PC-3 (cell line): ENCODE data around the gene AGAP1. TPM values are rescaled to one million over a fixed set of nuclear protein-coding genes. Genes with fewer than 3 reads are reported as not detected.

Experiments
- ATAC-seq: fragments of 200-7000 bp; cut with Tn5 transposase; 2 replicates; pipeline ENCODE4 v1.9.1; 2020; ENCODE audit warnings: mild to moderate bottlenecking, moderate library complexity
- BruUV-seq: library from RNA; stranded (reverse); fragments of 400-500 nt; replicated peaks from 2 replicates; lab custom pipeline; 2021; lab: Mats Ljungman, UMichigan
- CTCF ChIA-PET: fragments of 300-600 bp; sonication (Branson Sonifier 250); formaldehyde crosslinking; loops from one replicate; lab custom pipeline; 2022; ENCODE audit warnings: antibody characterized with exemption; lab: Charles Lee
- POLR2A ChIA-PET: fragments of 300-600 bp; sonication (Branson Sonifier 250); formaldehyde crosslinking; loops from one replicate; lab custom pipeline; 2022; ENCODE audit warnings: antibody characterized with exemption; ENCODE audit not compliant: unreplicated experiment; lab: Charles Lee
- DNase-seq: peaks from one replicate; pipeline ENCODE4 v3.0.0-alpha.2; 2015
- H2AFZ ChIP-seq: fragments of 300-600 bp; sonication (generic); 2 replicates; pipeline ENCODE4 v1.6.0; 2016; ENCODE audit warnings: antibody characterized with exemption, low read length
- H3F3A ChIP-seq: fragments of 300-600 bp; sonication (generic); one replicate; pipeline ENCODE4 v1.6.0; 2017; ENCODE audit warnings: antibody characterized with exemption, low read length, control low read depth, mild to moderate bottlenecking; ENCODE audit not compliant: unreplicated experiment
- H3K27ac ChIP-seq: fragments of 300-600 bp; sonication (generic); 2 replicates; pipeline ENCODE4 v1.5.1; 2016; ENCODE audit warnings: mild to moderate bottlenecking, low read length
- H3K27me3 ChIP-seq: fragments of 300-600 bp; sonication (generic); 2 replicates; pipeline ENCODE4 v1.6.1; 2016; ENCODE audit warnings: low read length, mixed read lengths
- H3K36me3 ChIP-seq: fragments of 300-600 bp; sonication (generic); 2 replicates; pipeline ENCODE4 v1.6.1; 2016; ENCODE audit warnings: low read depth, mixed run types, low read length, mixed read lengths
- H3K4me1 ChIP-seq: fragments of 300-600 bp; sonication (generic); 2 replicates; pipeline ENCODE4 v1.5.1; 2016; ENCODE audit warnings: low read length; ENCODE audit not compliant: insufficient read depth
- H3K4me2 ChIP-seq: fragments of 300-600 bp; sonication (generic); 2 replicates; pipeline ENCODE4 v1.6.0; 2016; ENCODE audit warnings: low read length
- H3K4me3 ChIP-seq: fragments of 300-600 bp; sonication (generic); 2 replicates; pipeline ENCODE4 v1.5.1; 2016; ENCODE audit warnings: mild to moderate bottlenecking, low read length, mixed read lengths
- H3K79me2 ChIP-seq: fragments of 300-600 bp; sonication (generic); 2 replicates; pipeline ENCODE4 v1.6.1; 2017; ENCODE audit warnings: low read length, mixed read lengths
- H3K9ac ChIP-seq: fragments of 300-600 bp; sonication (generic); 2 replicates; pipeline ENCODE4 v1.6.0; 2016; ENCODE audit warnings: mild to moderate bottlenecking, low read length
- H3K9me2 ChIP-seq: fragments of 300-600 bp; sonication (generic); replicated peaks from 2 replicates; pipeline ENCODE4 v1.6.1; 2016; ENCODE audit warnings: mixed run types, low read length, mixed read lengths
- H3K9me3 ChIP-seq: fragments of 300-600 bp; sonication (generic); 2 replicates; pipeline ENCODE4 v1.6.1; 2016; ENCODE audit warnings: low read length, mixed read lengths
- H4K20me1 ChIP-seq: fragments of 300-600 bp; sonication (generic); 2 replicates; pipeline ENCODE4 v1.6.1; 2016; ENCODE audit warnings: low read length, mixed read lengths
- EZH2 ChIP-seq: fragments of 300-600 bp; sonication (generic); IDR thresholded peaks from one replicate; pipeline ENCODE4 v1.6.1; 2017; ENCODE audit warnings: antibody characterized with exemption, mild to moderate bottlenecking, low read length; ENCODE audit not compliant: unreplicated experiment
- EZH2phosphoT487 ChIP-seq: fragments of 300-600 bp; sonication (generic); IDR thresholded peaks from 2 replicates; pipeline ENCODE4 v1.6.1; 2018; ENCODE audit warnings: mild to moderate bottlenecking, antibody characterized with exemption, low read length, borderline replicate concordance
- intact Hi-C: fragments of 100-400 bp; cut with micrococcal nuclease; formaldehyde crosslinking; loops from 2 replicates; pipeline ENCODE4 v1.9.0; 2023
- total RNA-seq: library from RNA; depleted of rRNA; stranded (reverse); fragments of >200 nt; gene quantifications from 2 replicates; pipeline ENCODE4 v1.2.3, GENCODE V29; 2014
- TF ChIP-seq, protein P1 (sequence below): fragments of 300-600 bp; sonication (generic); conservative IDR thresholded peaks from 2 replicates; pipeline ENCODE4 v1.5.1; 2017; ENCODE audit warnings: antibody characterized with exemption, low read depth, mild to moderate bottlenecking, low read length

The AGAP1 gene
- total RNA-seq, 1 experiment from 2014 or later = 31.0 TPM

DNA sequence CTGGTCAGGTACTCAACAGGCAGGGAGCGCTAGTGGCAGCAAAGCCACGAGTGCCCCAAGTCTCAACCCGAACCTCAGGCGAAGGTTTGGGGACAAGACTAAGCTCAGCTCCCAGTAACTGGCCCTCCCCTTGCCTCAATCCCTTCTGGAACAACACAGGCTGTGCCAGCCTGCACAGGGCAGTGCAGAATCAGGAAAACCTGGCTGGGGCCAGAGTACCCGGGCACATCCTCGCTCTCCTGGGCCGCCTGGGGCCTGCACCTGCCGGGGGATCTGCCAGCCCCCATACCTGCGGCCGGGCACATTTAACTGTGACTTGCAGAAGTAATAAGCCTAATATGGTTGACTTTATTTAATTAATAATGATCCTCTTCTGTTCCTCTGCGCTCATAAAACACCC is 613.7 kb downstream of the AGAP1 start:
- BruUV-seq = no TSS peak
- H3K4me1 ChIP-seq = no peaks in the 10 kb centered on the region
- ChIA-PET CTCF (no interaction called here), POLR2A (no interaction called here)
- TF ChIP-seq EZH2 = no peak
- TF ChIP-seq, protein P1, sequence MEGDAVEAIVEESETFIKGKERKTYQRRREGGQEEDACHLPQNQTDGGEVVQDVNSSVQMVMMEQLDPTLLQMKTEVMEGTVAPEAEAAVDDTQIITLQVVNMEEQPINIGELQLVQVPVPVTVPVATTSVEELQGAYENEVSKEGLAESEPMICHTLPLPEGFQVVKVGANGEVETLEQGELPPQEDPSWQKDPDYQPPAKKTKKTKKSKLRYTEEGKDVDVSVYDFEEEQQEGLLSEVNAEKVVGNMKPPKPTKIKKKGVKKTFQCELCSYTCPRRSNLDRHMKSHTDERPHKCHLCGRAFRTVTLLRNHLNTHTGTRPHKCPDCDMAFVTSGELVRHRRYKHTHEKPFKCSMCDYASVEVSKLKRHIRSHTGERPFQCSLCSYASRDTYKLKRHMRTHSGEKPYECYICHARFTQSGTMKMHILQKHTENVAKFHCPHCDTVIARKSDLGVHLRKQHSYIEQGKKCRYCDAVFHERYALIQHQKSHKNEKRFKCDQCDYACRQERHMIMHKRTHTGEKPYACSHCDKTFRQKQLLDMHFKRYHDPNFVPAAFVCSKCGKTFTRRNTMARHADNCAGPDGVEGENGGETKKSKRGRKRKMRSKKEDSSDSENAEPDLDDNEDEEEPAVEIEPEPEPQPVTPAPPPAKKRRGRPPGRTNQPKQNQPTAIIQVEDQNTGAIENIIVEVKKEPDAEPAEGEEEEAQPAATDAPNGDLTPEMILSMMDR = no peak
- no peak for TF ChIP-seq EZH2phosphoT487
- H3K27me3 ChIP-seq = no peaks in the 10 kb centered on the region
- no peaks in the 10 kb centered on the region for H3K9me3 ChIP-seq
- no peaks in the 10 kb centered on the region for H3K79me2 ChIP-seq
- no peak overlapping the region for H3K9ac ChIP-seq
- H3F3A ChIP-seq = no peaks in the 10 kb centered on the region
- no peaks in the 10 kb centered on the region for H3K36me3 ChIP-seq
- ATAC-seq = no peak
- no peaks in the 10 kb centered on the region for H3K9me2 ChIP-seq
- H3K4me3 ChIP-seq = no peak overlapping the region
- no peak overlapping the region for H3K27ac ChIP-seq
- no peak for DNase-seq
- intact Hi-C loops = no loop called here
- H2AFZ ChIP-seq = no peak overlapping the region
- no peaks in the 10 kb centered on the region for H4K20me1 ChIP-seq
- H3K4me2 ChIP-seq = no peak overlapping the region

DNA sequence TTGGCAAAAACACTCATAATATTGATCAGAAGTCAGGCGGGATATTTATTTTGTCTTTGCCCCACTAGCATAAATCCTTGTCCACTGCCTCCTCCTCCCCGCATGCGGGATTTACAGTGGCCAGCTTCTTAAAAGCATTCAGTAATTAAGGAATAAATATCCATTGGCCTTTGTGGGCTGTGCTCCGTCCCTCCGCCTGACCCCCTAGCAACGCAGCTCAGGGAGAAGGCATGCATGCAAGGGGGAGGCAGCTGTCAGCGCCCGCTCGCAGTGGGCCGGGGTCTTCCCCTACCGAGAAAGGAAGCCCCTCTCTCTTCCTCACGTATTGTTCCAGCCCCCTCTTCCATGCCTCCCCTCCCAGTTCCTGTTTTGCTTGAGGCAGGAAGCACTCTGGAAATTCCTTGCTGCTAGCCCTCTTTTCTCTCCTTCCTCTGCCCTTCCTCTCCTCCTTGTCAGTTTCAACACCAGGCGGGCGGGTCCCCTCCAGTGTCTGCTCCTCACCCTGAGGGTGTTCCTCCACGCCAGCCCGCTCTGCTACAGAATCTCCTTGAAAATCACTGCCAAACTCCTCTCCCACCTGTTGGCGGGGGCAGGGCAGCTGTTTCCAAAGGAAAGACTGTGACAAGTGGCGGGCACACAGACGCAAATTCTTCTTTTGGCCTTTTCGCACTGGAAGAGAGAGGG is 614.2 kb downstream of the AGAP1 start:
- H3K4me1 ChIP-seq = peaks cover 5% of the 10 kb centered on the region; the same call in 1 of the 2 replicates
- TF ChIP-seq EZH2phosphoT487 (no peak), EZH2 (no peak)
- TF ChIP-seq, protein P1 = no peak
- BruUV-seq = no TSS peak
- no peak overlapping the region for H3K27ac ChIP-seq
- H3K79me2 ChIP-seq = no peaks in the 10 kb centered on the region
- H2AFZ ChIP-seq = no peak overlapping the region
- no peaks in the 10 kb centered on the region for H3F3A ChIP-seq
- no peak overlapping the region for H3K4me2 ChIP-seq
- ChIA-PET POLR2A (no interaction called here), CTCF (no interaction called here)
- DNase-seq (no peak), ATAC-seq (no peak)
- no peak overlapping the region for H3K4me3 ChIP-seq
- H3K9me2 ChIP-seq = no peaks in the 10 kb centered on the region
- H3K36me3 ChIP-seq = no peaks in the 10 kb centered on the region
- H3K9ac ChIP-seq = no peak overlapping the region
- no peaks in the 10 kb centered on the region for H4K20me1 ChIP-seq
- no peaks in the 10 kb centered on the region for H3K9me3 ChIP-seq
- intact Hi-C loops = no loop called here
- no peaks in the 10 kb centered on the region for H3K27me3 ChIP-seq

DNA sequence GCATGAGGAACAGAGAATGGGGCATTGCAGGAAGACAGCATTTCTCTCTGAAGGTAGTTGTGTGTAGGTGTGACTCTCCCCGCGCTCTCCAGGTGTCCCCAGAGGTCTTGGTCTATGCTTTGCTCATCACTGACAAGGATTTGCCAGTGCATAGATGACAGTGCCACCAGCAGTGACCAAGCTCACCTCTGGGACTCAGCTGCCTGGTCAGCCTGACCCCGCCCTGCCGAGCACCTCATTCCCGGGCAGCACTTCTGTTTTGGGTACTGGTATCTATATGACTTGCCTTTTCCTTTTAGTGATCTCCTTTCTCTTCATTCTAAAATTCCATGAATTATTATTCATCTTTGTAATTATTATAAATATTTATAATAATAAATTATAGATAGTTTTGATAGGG is 615.2 kb downstream of the AGAP1 start:
- no peaks in the 10 kb centered on the region for H3K79me2 ChIP-seq
- H3K9me2 ChIP-seq = no peaks in the 10 kb centered on the region
- H2AFZ ChIP-seq = no peak overlapping the region
- no peaks in the 10 kb centered on the region for H3F3A ChIP-seq
- no peak for ATAC-seq
- H3K4me3 ChIP-seq = no peak overlapping the region
- no peaks in the 10 kb centered on the region for H3K27me3 ChIP-seq
- H3K27ac ChIP-seq = no peak overlapping the region
- CTCF ChIA-PET = no interaction called here
- intact Hi-C loops = no loop called here
- no peak overlapping the region for H3K9ac ChIP-seq
- no peaks in the 10 kb centered on the region for H4K20me1 ChIP-seq
- H3K36me3 ChIP-seq = no peaks in the 10 kb centered on the region
- BruUV-seq = no TSS peak
- peaks cover 5% of the 10 kb centered on the region; the same call in 1 of the 2 replicates for H3K4me1 ChIP-seq
- no peak for DNase-seq
- TF ChIP-seq EZH2phosphoT487 (no peak), EZH2 (no peak)
- TF ChIP-seq, protein P1 = no peak
- H3K9me3 ChIP-seq = no peaks in the 10 kb centered on the region
- POLR2A ChIA-PET = no interaction called here
- H3K4me2 ChIP-seq = no peak overlapping the region
